CMK (cell line): Measurements from ENCODE around the gene IL27RA.
"Not testable (repeated sequence)": the region's sequence is repeated elsewhere in the genome, so short reads cannot be mapped to it uniquely, and the experiment has no call there.

Experiments
- DNase-seq: peaks from one replicate; pipeline ENCODE4 v3.0.0-alpha.2; 2010; ENCODE audit warnings: low read depth

The IL27RA gene

GRCh38 chr19:14030997-14031718 lies 404 bp upstream of the IL27RA start:
- DNase-seq = no peak

- DNase-seq = no peak
Measured at GRCh38 chr19:14033946-14034345, 2.4 kb downstream of the IL27RA start.

GRCh38 chr19:14035159-14035558 lies 3.6 kb downstream of the IL27RA start:
- DNase-seq = not testable (repeated sequence)

GRCh38 chr19:14035706-14036105 lies 4.1 kb downstream of the IL27RA start:
- no peak for DNase-seq

GRCh38 chr19:14039181-14039580 lies 7.6 kb downstream of the IL27RA start:
- no peak for DNase-seq

- DNase-seq = peak; percentile 31
Measured at GRCh38 chr19:14042659-14043608, 11.4 kb downstream of the IL27RA start.

- DNase-seq = not testable (repeated sequence)
Measured at GRCh38 chr19:14047866-14048265, 16.3 kb downstream of the IL27RA start.

- peak; percentile 62 for DNase-seq
Measured at GRCh38 chr19:14048443-14049153, 17.0 kb downstream of the IL27RA start.

GRCh38 chr19:14050512-14050911 lies 18.9 kb downstream of the IL27RA start:
- DNase-seq = no peak

GRCh38 chr19:14050961-14051360 lies 19.4 kb downstream of the IL27RA start:
- not testable (repeated sequence) for DNase-seq

GRCh38 chr19:14051980-14052379 lies 20.4 kb downstream of the IL27RA start:
- no peak for DNase-seq

GRCh38 chr19:14052470-14052869 lies 20.9 kb downstream of the IL27RA start:
- DNase-seq = no peak

- DNase-seq = no peak
Measured at GRCh38 chr19:14053032-14053431, 21.5 kb downstream of the IL27RA start.

GRCh38 chr19:14053500-14053899 lies 21.9 kb downstream of the IL27RA start:
- no peak for DNase-seq

- no peak for DNase-seq
Measured at GRCh38 chr19:14054099-14054498, 22.5 kb downstream of the IL27RA start.

- no peak for DNase-seq
Measured at GRCh38 chr19:14054721-14055120, 23.2 kb downstream of the IL27RA start.

GRCh38 chr19:14055396-14055795 lies 23.8 kb downstream of the IL27RA start:
- DNase-seq = no peak

- DNase-seq = no peak
Measured at GRCh38 chr19:14056069-14056666, 24.6 kb downstream of the IL27RA start.

GRCh38 chr19:14056741-14057356 lies 25.3 kb downstream of the IL27RA start:
- DNase-seq = no peak

GRCh38 chr19:14058182-14059092 lies 26.9 kb downstream of the IL27RA start:
- DNase-seq = no peak

GRCh38 chr19:14059093-14059480 lies 27.5 kb downstream of the IL27RA start:
- no peak for DNase-seq
